ENCODE measurements around the gene ERMARD. TPM values are rescaled to one million over a fixed set of nuclear protein-coding genes. Genes with fewer than 3 reads are reported as not detected.

Gene ERMARD
- total and polyA plus RNA-seq, 8 donors, result 16.8 to 56.1 (median 44.9) TPM

DNA sequence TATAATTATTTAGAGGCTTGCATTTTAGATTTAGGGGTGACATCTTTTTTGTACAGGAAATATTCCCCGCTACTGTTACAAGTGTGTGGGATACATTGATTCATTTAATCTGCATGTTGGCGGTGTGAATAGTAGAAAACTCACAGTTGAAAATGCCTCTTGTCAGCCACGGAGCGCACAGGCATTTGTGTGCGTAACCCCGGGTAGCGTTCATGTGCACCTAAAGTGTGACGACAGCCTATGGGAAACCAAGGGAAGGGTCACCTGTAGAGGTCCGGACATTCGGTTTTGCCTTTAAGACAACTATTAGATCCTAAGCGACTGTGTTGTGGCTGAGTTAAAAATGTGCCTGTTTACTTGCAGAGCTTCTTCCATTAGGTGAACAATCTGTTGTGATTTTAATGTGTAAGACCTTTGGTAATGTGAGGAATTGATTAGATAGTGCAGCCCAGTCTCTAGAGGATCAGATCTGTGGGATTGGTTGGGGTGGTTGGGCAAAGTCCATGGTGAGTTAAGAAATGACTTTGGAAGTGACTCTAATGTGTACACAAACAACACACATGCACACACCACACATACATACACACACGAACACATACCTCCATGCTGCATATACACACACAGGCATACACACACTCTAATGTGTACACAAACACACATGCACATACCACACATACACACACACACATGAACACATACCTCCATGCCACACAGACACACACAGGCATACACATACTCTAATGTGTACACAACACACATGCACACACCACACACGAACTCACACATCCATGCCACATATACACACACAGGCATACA, 15.7 kb downstream of the ERMARD start:
- Histone ChIP-seq H3K27ac (no peak overlapping the region), H3K9me3 (no peaks in the 10 kb centered on the region), H3K4me1 (no peaks in the 10 kb centered on the region), H3K27me3 (no peaks in the 10 kb centered on the region), H3K36me3 (peaks cover 0 to 65% of the 10 kb centered on the region in 2 donors), H3K4me3 (no peak overlapping the region)
- intact Hi-C loops (cut with DNase I), result no loop called here
- ATAC-seq, result no peak
- TF ChIP-seq, protein P1, sequence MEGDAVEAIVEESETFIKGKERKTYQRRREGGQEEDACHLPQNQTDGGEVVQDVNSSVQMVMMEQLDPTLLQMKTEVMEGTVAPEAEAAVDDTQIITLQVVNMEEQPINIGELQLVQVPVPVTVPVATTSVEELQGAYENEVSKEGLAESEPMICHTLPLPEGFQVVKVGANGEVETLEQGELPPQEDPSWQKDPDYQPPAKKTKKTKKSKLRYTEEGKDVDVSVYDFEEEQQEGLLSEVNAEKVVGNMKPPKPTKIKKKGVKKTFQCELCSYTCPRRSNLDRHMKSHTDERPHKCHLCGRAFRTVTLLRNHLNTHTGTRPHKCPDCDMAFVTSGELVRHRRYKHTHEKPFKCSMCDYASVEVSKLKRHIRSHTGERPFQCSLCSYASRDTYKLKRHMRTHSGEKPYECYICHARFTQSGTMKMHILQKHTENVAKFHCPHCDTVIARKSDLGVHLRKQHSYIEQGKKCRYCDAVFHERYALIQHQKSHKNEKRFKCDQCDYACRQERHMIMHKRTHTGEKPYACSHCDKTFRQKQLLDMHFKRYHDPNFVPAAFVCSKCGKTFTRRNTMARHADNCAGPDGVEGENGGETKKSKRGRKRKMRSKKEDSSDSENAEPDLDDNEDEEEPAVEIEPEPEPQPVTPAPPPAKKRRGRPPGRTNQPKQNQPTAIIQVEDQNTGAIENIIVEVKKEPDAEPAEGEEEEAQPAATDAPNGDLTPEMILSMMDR (IDR thresholded peaks at IDR 0.05), result no peak
- no peak for DNase-seq

DNA sequence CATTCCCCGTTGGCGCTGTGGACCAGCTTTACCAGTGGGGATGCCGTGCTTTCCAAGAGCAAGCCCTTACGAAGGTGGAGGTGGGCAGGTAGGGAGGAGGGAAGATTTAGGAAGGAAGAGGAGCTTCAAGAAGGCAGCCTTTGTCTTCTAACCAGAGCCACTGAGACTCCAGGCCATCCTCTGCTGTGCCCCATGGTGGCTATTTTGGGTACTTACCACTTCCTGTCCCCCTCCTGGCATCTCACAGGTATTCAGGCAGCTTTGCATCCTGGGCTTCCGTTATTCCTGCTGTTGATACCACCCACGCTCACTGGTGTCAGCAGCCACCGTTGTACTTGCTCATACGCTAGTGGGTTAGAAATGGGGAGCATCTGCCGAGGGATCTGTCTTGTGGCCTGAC, 22.9 kb downstream of the ERMARD start:
- H3K27ac ChIP-seq, result no peak overlapping the region
- H3K27me3 ChIP-seq, result no peaks in the 10 kb centered on the region
- TF ChIP-seq, protein P1 (IDR thresholded peaks at IDR 0.05), result no peak
- intact Hi-C loops (cut with DNase I), result no loop called here
- ATAC-seq (no peak), DNase-seq (no peak)
- no peaks in the 10 kb centered on the region for H3K4me1 ChIP-seq
- H3K36me3 ChIP-seq, result peaks cover 0 to 69% of the 10 kb centered on the region in 2 donors
- H3K4me3 ChIP-seq, result no peak overlapping the region
- H3K9me3 ChIP-seq, result no peaks in the 10 kb centered on the region

DNA sequence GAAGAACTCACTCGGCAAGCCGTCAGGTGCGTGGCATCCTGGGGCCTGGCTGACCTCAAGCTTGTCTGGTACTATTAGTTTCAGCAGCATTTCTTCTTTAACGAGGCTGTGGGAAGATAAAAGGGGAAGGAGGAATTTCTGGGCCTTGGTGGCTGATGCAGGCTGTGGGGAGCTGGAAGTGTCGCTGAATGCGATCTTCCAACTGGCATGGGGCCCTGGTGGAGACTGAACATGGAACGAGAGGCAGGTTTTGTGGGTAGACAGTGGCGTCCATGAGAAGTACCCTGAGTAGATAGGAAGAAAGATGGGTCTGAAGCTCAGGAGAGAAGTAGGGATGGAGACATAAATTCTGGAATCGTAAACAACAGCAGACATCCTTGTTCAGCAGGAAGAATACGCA, 23.9 kb downstream of the ERMARD start:
- H3K4me1 ChIP-seq, result no peaks in the 10 kb centered on the region
- ATAC-seq, result no peak
- H3K27ac ChIP-seq, result no peak overlapping the region
- H3K27me3 ChIP-seq, result no peaks in the 10 kb centered on the region
- no peaks in the 10 kb centered on the region for H3K9me3 ChIP-seq
- TF ChIP-seq, protein P1 (IDR thresholded peaks at IDR 0.05), result no peak
- no peak overlapping the region for H3K4me3 ChIP-seq
- H3K36me3 ChIP-seq, result peaks cover 0 to 73% of the 10 kb centered on the region in 2 donors
- intact Hi-C loops (cut with DNase I), result no loop called here
- DNase-seq, result no peak

DNA sequence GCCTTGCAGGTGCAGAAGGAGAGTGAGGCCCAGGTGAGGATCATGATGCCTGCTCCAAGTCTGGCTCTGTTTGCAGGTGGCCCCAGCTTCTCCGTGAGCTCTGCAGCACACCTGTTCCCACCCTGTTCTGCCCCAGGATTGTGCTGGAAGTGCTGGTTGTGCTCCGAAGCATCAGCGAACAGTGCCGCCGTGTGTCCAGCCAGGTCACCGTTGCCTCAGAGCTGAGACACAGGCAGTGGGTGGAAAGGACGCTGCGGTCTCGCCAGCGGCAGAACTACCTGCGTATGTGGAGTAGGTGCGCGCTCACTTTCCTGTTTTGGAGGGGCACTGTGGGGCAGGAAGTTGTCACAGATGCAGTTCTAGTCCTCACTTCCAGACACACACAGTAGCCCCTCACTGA, 25.0 kb downstream of the ERMARD start:
- ATAC-seq (no peak), DNase-seq (no peak)
- H3K4me1 ChIP-seq, result no peaks in the 10 kb centered on the region
- H3K27ac ChIP-seq, result no peak overlapping the region
- intact Hi-C loops (cut with DNase I), result no loop called here
- TF ChIP-seq, protein P1 (IDR thresholded peaks at IDR 0.05), result no peak
- peaks cover 0 to 78% of the 10 kb centered on the region in 2 donors for H3K36me3 ChIP-seq
- H3K4me3 ChIP-seq, result no peak overlapping the region
- H3K9me3 ChIP-seq, result no peaks in the 10 kb centered on the region
- H3K27me3 ChIP-seq, result no peaks in the 10 kb centered on the region

DNA sequence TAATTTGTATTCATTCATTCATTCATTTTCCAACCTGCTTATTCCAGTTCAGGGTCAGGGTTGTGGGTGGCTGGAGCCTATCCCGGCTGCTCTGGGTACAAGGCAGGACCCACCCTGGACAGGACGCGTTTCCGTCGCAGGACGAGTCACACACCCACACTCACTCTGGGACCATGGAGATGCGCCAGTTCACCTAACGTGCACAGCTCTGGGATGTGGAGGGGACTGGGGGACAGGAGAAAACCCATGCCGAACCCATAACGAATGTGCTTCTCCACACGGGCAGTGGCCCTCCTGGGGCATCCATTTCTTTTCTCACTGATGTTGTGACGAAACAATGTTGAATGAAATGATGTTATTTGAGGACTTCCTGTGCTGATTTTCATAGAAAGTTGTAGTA, 26.5 kb downstream of the ERMARD start:
- Histone ChIP-seq H3K36me3 (peaks cover 0 to 70% of the 10 kb centered on the region in 2 donors), H3K27ac (no peak overlapping the region), H3K4me1 (no peaks in the 10 kb centered on the region), H3K9me3 (no peaks in the 10 kb centered on the region), H3K4me3 (no peak overlapping the region), H3K27me3 (no peaks in the 10 kb centered on the region)
- TF ChIP-seq, protein P1 (IDR thresholded peaks at IDR 0.05), result no peak
- intact Hi-C loops (cut with DNase I), result no loop called here
- DNase-seq, result no peak
- no peak for ATAC-seq
